IMR-90 (cell line): Measurements from ENCODE around the gene SLC44A1. TPM values are rescaled to one million over a fixed set of nuclear protein-coding genes. Genes with fewer than 3 reads are reported as not detected.

ENCODE experiments used
- ATAC-seq: fragments of 200-7000 bp; cut with Tn5 transposase; 2 replicates; pipeline ENCODE4 v1.9.1; 2020; ENCODE audit warnings: low read depth, mild to moderate bottlenecking, moderate library complexity
- BruUV-seq: library from RNA; stranded (reverse); fragments of 400-500 nt; replicated peaks from 2 replicates; lab custom pipeline; 2021; lab: Mats Ljungman, UMichigan
- CTCF ChIA-PET: fragments of 300-600 bp; formaldehyde crosslinking; extraction: SDS; loops from one replicate; lab custom pipeline; 2021; ENCODE audit warnings: antibody characterized with exemption; lab: Yijun Ruan, JAX
- POLR2A ChIA-PET: fragments of 300-600 bp; sonication (Branson Sonifier 250); formaldehyde crosslinking; loops from one replicate; lab custom pipeline; 2022; ENCODE audit warnings: antibody characterized with exemption; ENCODE audit not compliant: unreplicated experiment; lab: Charles Lee
- DNase-seq: peaks from one replicate; pipeline ENCODE4 v3.0.0; 2013
- H2AFZ ChIP-seq: replicated peaks from 2 replicates; pipeline ENCODE3; 2013; ENCODE audit warnings: low read length, mild to moderate bottlenecking; ENCODE audit not compliant: poor library complexity
- H2AK5ac ChIP-seq: 2 replicates; pipeline ENCODE4 v1.6.1; 2013; ENCODE audit warnings: low read depth, low read length, inconsistent platforms
- H2AK9ac ChIP-seq: replicated peaks from 2 replicates; pipeline ENCODE3; 2013; ENCODE audit warnings: mild to moderate bottlenecking, low read depth, low read length, moderate library complexity; ENCODE audit not compliant: poor library complexity
- H2BK120ac ChIP-seq: 2 replicates; pipeline ENCODE4 v1.6.1; 2013; ENCODE audit warnings: low read depth, low read length, inconsistent platforms
- H2BK15ac ChIP-seq: 3 replicates; pipeline ENCODE4 v1.6.1; 2013; ENCODE audit warnings: low read depth, low read length, inconsistent platforms
- H2BK20ac ChIP-seq: 2 replicates; pipeline ENCODE4 v1.6.1; 2013; ENCODE audit warnings: low read depth, mild to moderate bottlenecking, inconsistent platforms, low read length, moderate library complexity
- H2BK5ac ChIP-seq: 2 replicates; pipeline ENCODE4 v1.6.1; 2013; ENCODE audit warnings: mild to moderate bottlenecking, low read depth, low read length, inconsistent platforms; ENCODE audit not compliant: poor library complexity, severe bottlenecking
- H3K14ac ChIP-seq: replicated peaks from 2 replicates; pipeline ENCODE4 v1.6.1; 2013; ENCODE audit warnings: low read depth, low read length, inconsistent platforms
- H3K18ac ChIP-seq: 2 replicates; pipeline ENCODE4 v1.6.1; 2013; ENCODE audit warnings: low read depth, low read length, control low read depth
- H3K23ac ChIP-seq: 2 replicates; pipeline ENCODE4 v1.6.1; 2013; ENCODE audit warnings: low read depth, low read length, inconsistent platforms
- H3K27ac ChIP-seq: 2 replicates; pipeline ENCODE4 v1.5.1; 2013; ENCODE audit warnings: mild to moderate bottlenecking, control low read depth, low read length; ENCODE audit not compliant: insufficient read depth
- H3K27me3 ChIP-seq: 2 replicates; pipeline ENCODE4 v1.6.1; 2013; ENCODE audit warnings: low read length; ENCODE audit not compliant: control insufficient read depth, insufficient read depth
- H3K36me3 ChIP-seq: 2 replicates; pipeline ENCODE4 v1.6.1; 2013; ENCODE audit warnings: low read length, mixed read lengths; ENCODE audit not compliant: control insufficient read depth, insufficient read depth
- H3K4ac ChIP-seq: 2 replicates; pipeline ENCODE4 v1.6.1; 2013; ENCODE audit warnings: low read depth, low read length, inconsistent platforms
- H3K4me1 ChIP-seq: 2 replicates; pipeline ENCODE4 v1.6.1; 2013; ENCODE audit warnings: low read length, mixed read lengths; ENCODE audit not compliant: control insufficient read depth, insufficient read depth
- H3K4me2 ChIP-seq: 2 replicates; pipeline ENCODE4 v1.6.1; 2013; ENCODE audit warnings: low read depth, mild to moderate bottlenecking, control low read depth, low read length, moderate library complexity
- H3K4me3 ChIP-seq: 2 replicates; pipeline ENCODE4 v1.5.1; 2013; ENCODE audit warnings: low read depth, mild to moderate bottlenecking, control low read depth, low read length, moderate library complexity; ENCODE audit not compliant: insufficient read depth
- H3K56ac ChIP-seq: 2 replicates; pipeline ENCODE4 v1.6.1; 2013; ENCODE audit warnings: low read length, inconsistent platforms; ENCODE audit not compliant: insufficient read depth; ENCODE audit errors: extremely low read depth
- H3K79me1 ChIP-seq, 2 experiments: 2 replicates each; pipeline ENCODE4 v1.6.1; 2013; ENCODE audit warnings: low read length in 2 of 2, inconsistent platforms in 1 of 2, low read depth in 1 of 2
- H3K9ac ChIP-seq: 2 replicates; pipeline ENCODE4 v1.6.1; 2013; ENCODE audit warnings: low read depth, low read length, control low read depth
- H3K9me1 ChIP-seq: 2 replicates; pipeline ENCODE4 v1.6.1; 2013; ENCODE audit warnings: low read length, inconsistent platforms; ENCODE audit not compliant: insufficient read depth
- H3K9me3 ChIP-seq: 2 replicates; pipeline ENCODE4 v1.6.1; 2013; ENCODE audit warnings: low read length; ENCODE audit not compliant: control insufficient read depth, insufficient read depth
- H4K20me1 ChIP-seq: 2 replicates; pipeline ENCODE4 v1.6.1; 2013; ENCODE audit warnings: low read length, inconsistent platforms; ENCODE audit not compliant: insufficient read depth
- H4K5ac ChIP-seq: 2 replicates; pipeline ENCODE4 v1.6.1; 2013; ENCODE audit warnings: mild to moderate bottlenecking, low read depth, low read length, control low read depth
- H4K8ac ChIP-seq, 2 experiments: 2 replicates each; pipeline ENCODE4 v1.6.1; 2013; ENCODE audit warnings: low read depth in 2 of 2, low read length in 2 of 2, control low read depth in 1 of 2, inconsistent platforms in 1 of 2
- H4K91ac ChIP-seq: 2 replicates; pipeline ENCODE4 v1.6.1; 2013; ENCODE audit warnings: low read depth, low read length, inconsistent platforms; ENCODE audit not compliant: insufficient read depth
- BHLHE40 ChIP-seq: fragments of 150-350 bp; IDR thresholded peaks from 2 replicates; pipeline ENCODE4 v1.6.1; 2016; ENCODE audit warnings: mild to moderate bottlenecking, low read depth, low read length
- CEBPB ChIP-seq: IDR thresholded peaks from 2 replicates; pipeline ENCODE4 v1.6.1; 2012; ENCODE audit warnings: low read depth, low read length, improper control_type of control experiment
- CHD1 ChIP-seq: IDR thresholded peaks from 2 replicates; pipeline ENCODE4 v1.6.1; 2012; ENCODE audit warnings: low read depth, low read length, improper control_type of control experiment
- CTCF ChIP-seq: conservative IDR thresholded peaks from 2 replicates; pipeline ENCODE4 v1.5.1; 2012; ENCODE audit warnings: mild to moderate bottlenecking, low read depth, low read length, improper control_type of control experiment
- FOS ChIP-seq: fragments of 150-350 bp; IDR thresholded peaks from 2 replicates; pipeline ENCODE4 v1.6.1; 2016; ENCODE audit warnings: low read depth, low read length
- MAFK ChIP-seq: IDR thresholded peaks from 2 replicates; pipeline ENCODE4 v1.6.1; 2012; ENCODE audit warnings: low read depth, low read length, improper control_type of control experiment
- MAZ ChIP-seq: IDR thresholded peaks from 2 replicates; pipeline ENCODE4 v1.6.1; 2012; ENCODE audit warnings: low read depth, mild to moderate bottlenecking, low read length, improper control_type of control experiment, moderate library complexity, borderline replicate concordance
- MXI1 ChIP-seq: IDR thresholded peaks from 2 replicates; pipeline ENCODE4 v1.6.1; 2012; ENCODE audit warnings: low read depth, mild to moderate bottlenecking, low read length, moderate library complexity, borderline replicate concordance
- NFE2L2 ChIP-seq: fragments of 150-350 bp; IDR thresholded peaks from 2 replicates; pipeline ENCODE4 v1.6.1; 2016; ENCODE audit warnings: low read depth, mild to moderate bottlenecking, low read length
- POLR2A ChIP-seq: IDR thresholded peaks from 2 replicates; pipeline ENCODE4 v1.6.1; 2012; ENCODE audit warnings: mild to moderate bottlenecking, low read depth, low read length
- RAD21 ChIP-seq: IDR thresholded peaks from 2 replicates; pipeline ENCODE4 v1.6.1; 2012; ENCODE audit warnings: low read length, improper control_type of control experiment
- RCOR1 ChIP-seq: IDR thresholded peaks from 2 replicates; pipeline ENCODE4 v1.6.1; 2012; ENCODE audit warnings: mild to moderate bottlenecking, low read length, improper control_type of control experiment; ENCODE audit not compliant: insufficient replicate concordance
- RFX5 ChIP-seq: IDR thresholded peaks from 2 replicates; pipeline ENCODE4 v1.8.0; 2012; ENCODE audit warnings: low read depth, mild to moderate bottlenecking, low read length, moderate library complexity
- SMC3 ChIP-seq: fragments of 150-350 bp; IDR thresholded peaks from 2 replicates; pipeline ENCODE4 v1.6.1; 2016; ENCODE audit warnings: low read depth, mild to moderate bottlenecking, antibody characterized with exemption, low read length, moderate library complexity
- USF2 ChIP-seq: fragments of 150-350 bp; IDR thresholded peaks from 2 replicates; pipeline ENCODE4 v1.6.1; 2017; ENCODE audit warnings: mild to moderate bottlenecking, antibody characterized with exemption, low read length, low read depth
- dilution Hi-C: fragments of 300-500 bp; cut with HindIII; formaldehyde crosslinking; loops from one replicate; pipeline ENCODE4 v1.14.3; 2018; ENCODE audit warnings: low sequenced_read_pairs; ENCODE audit not compliant: unreplicated experiment
- in situ Hi-C: fragments of 300-500 bp; cut with MboI; formaldehyde crosslinking; loops from 3 replicates; pipeline ENCODE4 v1.14.3; 2019; ENCODE audit warnings: low sequenced_read_pairs, inconsistent platforms, mixed read lengths
- intact Hi-C: fragments of 100-400 bp; cut with micrococcal nuclease; formaldehyde crosslinking; loops from 2 replicates; pipeline ENCODE4 v1.10.0; 2022
- polyA plus RNA-seq, 3 experiments: library from polyadenylated mRNA; depleted of rRNA; stranded (reverse); fragments of >200 nt; gene quantifications; 2 replicates each; pipeline ENCODE4 v1.2.3, GENCODE V29; 2012; ENCODE audit warnings: low replicate concordance in 1 of 3
- total RNA-seq: library from RNA; depleted of rRNA; stranded (reverse); fragments of >200 nt; gene quantifications from 2 replicates; pipeline ENCODE4 v1.2.3, GENCODE V29; 2012

The SLC44A1 gene
- total and polyA plus RNA-seq, 2 of the 4 experiments (the other 2 are of a cell fraction) = 5.2 to 21.7 TPM

- CTCF ChIA-PET = no interaction called here
- TF ChIP-seq RFX5 (no peak), USF2 (no peak), MAFK (no peak), RAD21 (no peak), CEBPB (no peak), FOS (no peak), CHD1 (no peak), SMC3 (no peak), POLR2A (no peak), MAZ (no peak), RCOR1 (no peak), MXI1 (no peak), BHLHE40 (no peak), CTCF (no peak), NFE2L2 (no peak)
These were observed 15.5 kb downstream of the SLC44A1 start for GRCh38 chr9:105259731-105260612.

More at GRCh38 chr9:105259731-105260612, 15.5 kb downstream of the SLC44A1 start:
- Histone ChIP-seq H3K9me1 (no peaks in the 10 kb centered on the region), H3K4ac (no peak overlapping the region), H3K4me2 (peak overlapping the region; percentile 29; the same call in 1 of the 2 replicates), H2AK9ac (no peak overlapping the region), H2AK5ac (no peak overlapping the region), H2BK15ac (no peak overlapping the region), H2BK5ac (no peak overlapping the region), H3K18ac (no peak overlapping the region), H4K20me1 (no peaks in the 10 kb centered on the region), H3K23ac (no peak overlapping the region), H4K8ac (no peak overlapping the region), H3K27ac (no peak overlapping the region), H3K9ac (no peak overlapping the region), H3K27me3 (no peaks in the 10 kb centered on the region), H2BK120ac (no peak overlapping the region), H3K4me1 (peaks cover 8% of the 10 kb centered on the region), H3K36me3 (no peaks in the 10 kb centered on the region), H3K56ac (no peak overlapping the region), H3K4me3 (no peak overlapping the region), H2AFZ (no peak overlapping the region), H3K14ac (no peak overlapping the region), H4K91ac (no peak overlapping the region), H3K79me1 (peaks cover 0 to 17% of the 10 kb centered on the region in 2 experiments; a peak in 2 of 4 replicates), H4K5ac (no peak overlapping the region), H2BK20ac (no peak overlapping the region), H3K9me3 (no peaks in the 10 kb centered on the region)
- DNase-seq = no peak
- intact Hi-C loops (no loop called here), in situ Hi-C loops (no loop called here), dilution Hi-C loops (no loop called here)
- no TSS peak for BruUV-seq
- ATAC-seq = peak; percentile 53
- POLR2A ChIA-PET = no interaction called here
